Gastrocnemius medialis (tissue), 4 donors: ENCODE results near the gene COLEC12.

ENCODE experiments used
- CTCF ChIP-seq, 5 experiments: fragments of 450-650 bp in 3 of 5; fragments of 200-600 bp in 2 of 5; sonication (generic) in 2 of 5; IDR thresholded peaks in 4 of 5; conservative IDR thresholded peaks in 1 of 5; 1 replicate in 4 of 5; 2 replicates in 1 of 5; pipeline ENCODE4 v1.5.1; 2016 to 2019; ENCODE audit warnings: antibody characterized with exemption in 5 of 5, mild to moderate bottlenecking in 3 of 5, moderate library complexity in 3 of 5
- POLR2A ChIP-seq, 2 donors: fragments of 450-650 bp; IDR thresholded peaks; one replicate each; pipeline ENCODE4 v1.6.1; 2017; ENCODE audit warnings: antibody characterized with exemption in 2 of 2, mild to moderate bottlenecking in 2 of 2, moderate library complexity in 2 of 2

- TF ChIP-seq POLR2A (IDR thresholded peaks at IDR 0.05), result no peak
- TF ChIP-seq CTCF (IDR thresholded peaks at IDR 0.05 in 4 of 5, conservative IDR thresholded peaks at IDR 0.05 in 1 of 5), result no peak
Measured at GRCh38 chr18:518081-518480, 17.6 kb upstream of the COLEC12 start.
